Fibroblast of upper back skin (primary cell): Measurements from ENCODE around the gene STUB1.

ENCODE experiments used
- DNase-seq: peaks from one replicate; pipeline ENCODE4 v3.0.0-alpha.2; 2013

STUB1 gene

DNA sequence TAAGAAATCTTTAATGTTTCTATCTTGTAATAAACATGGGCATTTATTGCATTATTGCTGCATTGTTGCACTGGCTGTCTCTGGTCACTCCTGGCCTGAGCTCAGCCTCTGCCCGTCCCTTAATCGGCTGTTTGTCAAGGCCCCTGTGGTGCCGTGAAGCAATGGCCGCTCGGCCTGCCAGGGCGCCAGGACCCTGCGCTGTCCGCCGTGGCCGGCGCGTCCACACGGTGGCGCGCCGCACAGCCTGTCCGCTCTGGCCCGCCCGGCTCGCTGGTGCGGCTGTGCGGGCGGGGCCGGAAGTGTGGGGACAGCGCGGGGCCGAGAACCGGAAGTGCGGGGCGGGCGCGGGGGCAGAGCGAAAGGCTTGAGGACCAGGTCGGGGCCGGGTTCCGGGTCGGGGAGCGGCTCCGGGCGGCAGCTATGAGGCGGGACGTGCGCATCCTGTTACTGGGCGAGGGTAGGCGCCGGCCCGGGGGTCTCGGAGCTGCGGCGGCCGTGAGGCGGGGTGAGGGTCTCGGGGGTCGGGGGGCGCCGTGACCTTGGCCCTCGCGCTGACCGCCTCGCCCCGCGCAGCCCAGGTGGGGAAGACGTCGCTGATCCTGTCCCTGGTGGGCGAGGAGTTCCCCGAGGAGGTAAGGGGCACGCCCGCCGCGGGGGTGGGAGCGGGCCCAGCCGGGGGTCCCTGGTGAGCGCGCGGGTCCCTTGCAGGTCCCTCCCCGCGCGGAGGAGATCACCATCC lies 12.3 kb upstream of the STUB1 start, which contains the start of gene RHOT2:
TSS of gene RHOT2 (plus strand) at position 353 of the 739 bp plus-strand sequence. CDS start at position 421, 68 bp downstream.
- DNase-seq: peak; percentile 88

DNA sequence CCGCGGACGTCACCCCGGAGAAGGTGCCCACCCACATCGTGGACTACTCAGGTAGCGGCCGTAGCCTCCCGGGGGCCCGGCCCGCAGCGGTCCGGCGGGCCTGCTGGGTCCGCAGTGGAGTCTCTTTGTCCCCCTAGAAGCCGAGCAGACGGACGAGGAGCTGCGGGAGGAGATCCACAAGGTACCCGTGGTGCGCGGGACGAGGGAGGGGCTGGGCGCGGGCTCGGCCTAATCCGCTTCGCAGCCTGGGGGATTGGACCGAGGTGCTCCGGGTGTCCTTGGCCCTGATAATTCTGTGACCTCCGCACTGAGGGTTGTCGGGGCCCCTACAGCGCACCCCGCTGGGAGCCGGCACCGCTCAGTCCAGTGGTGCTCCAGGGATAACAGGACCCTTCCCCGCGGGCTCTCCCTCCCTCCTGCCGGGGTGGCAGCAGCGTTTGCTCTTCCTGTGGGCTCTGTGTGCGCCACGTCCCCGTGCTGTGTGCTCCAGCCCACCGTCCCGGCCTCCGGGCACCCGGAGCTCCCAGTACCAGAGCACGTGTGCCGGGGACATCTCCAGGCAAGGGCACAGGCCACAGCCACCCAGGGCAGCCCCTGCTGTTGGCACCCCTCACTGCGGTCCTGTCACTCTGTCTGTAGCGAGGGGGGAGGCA lies 11.6 kb upstream of the STUB1 start:
- no peak for DNase-seq

DNA sequence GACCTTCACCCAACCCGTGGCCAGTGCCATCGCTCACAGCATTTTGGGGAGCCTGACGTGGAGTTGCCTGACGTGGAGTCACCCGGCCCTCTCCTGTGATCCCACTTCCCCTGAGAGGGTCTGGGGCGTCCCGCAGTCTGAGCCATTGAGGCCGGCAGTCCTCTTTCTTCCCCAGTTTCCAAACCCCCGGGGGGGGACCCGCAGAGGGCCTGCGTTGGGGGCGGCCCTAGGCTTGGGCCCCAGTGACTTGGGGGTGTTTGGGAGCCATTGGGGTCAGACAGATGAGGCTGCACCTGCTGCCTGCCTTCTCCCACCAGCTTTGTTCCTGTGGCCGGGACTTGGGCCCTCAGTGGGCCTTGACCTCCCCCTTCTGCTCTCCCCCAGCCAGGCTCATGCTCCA lies 10.5 kb upstream of the STUB1 start:
- no peak for DNase-seq

DNA sequence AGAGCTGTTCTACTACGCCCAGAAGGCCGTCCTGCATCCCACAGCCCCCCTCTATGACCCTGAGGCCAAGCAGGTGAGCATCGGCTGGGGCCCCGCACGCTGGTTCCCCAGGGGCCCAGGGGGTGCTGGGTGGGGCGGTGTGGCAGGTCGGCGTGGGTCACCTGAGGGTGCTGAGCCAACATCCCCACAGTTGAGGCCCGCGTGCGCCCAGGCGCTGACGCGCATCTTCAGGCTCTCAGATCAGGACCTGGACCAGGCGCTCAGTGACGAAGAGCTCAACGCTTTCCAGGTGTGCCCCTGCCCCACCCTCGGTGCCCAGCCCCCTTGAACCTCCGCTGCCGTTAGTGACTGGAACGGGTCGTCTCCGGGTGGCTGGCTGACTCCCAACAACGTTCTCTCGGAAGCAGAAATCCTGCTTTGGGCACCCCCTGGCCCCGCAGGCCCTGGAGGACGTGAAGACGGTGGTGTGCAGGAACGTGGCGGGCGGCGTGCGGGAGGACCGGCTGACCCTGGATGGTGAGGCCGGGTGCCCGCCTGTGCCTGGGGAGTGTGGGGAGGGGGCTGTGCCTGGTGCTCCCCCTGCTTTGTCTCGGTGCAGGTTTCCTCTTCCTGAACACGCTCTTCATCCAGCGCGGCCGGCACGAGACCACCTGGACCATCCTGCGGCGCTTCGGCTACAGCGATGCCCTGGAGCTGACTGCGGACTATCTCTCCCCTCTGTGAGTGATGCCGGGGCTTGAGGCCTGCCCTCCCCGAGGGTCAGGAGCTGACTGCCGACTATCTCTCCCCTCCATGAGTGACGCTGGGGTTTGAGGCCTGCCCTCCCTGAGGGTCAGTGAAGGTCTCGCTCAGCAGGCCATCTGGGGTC lies 9.5 kb upstream of the STUB1 start:
- DNase-seq: no peak

DNA sequence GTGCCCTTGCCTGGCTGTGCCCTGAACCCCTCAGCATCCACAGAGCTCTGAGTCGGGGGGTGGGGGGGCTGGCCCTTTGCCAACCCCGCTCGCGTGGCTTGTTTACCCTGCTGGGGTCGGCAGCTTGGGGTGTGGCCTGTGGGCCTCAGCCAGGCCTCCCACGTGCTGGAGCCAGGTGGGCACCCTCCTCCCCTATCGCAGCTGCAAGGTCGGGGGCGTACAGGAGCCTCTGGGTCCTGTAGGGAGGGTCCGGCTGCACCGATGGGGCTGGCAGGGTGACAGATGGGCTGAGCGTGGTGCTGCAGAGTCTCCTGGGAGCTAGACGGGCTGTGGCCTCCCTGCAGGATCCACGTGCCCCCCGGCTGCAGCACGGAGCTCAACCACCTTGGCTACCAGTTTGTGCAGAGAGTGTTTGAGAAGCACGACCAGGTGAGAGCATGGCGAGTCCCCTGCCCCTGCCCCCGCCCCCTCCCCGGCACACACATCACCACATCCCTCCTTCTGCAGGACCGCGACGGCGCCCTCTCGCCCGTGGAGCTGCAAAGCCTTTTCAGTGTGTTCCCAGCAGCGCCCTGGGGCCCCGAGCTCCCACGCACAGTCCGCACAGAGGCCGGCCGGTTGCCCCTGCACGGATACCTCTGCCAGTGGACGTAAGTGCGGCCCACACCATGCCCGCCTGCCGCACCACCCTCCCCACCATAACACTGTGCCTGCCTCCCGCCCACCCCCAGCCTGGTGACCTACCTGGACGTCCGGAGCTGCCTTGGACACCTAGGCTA lies 8.7 kb upstream of the STUB1 start:
- DNase-seq: no peak

DNA sequence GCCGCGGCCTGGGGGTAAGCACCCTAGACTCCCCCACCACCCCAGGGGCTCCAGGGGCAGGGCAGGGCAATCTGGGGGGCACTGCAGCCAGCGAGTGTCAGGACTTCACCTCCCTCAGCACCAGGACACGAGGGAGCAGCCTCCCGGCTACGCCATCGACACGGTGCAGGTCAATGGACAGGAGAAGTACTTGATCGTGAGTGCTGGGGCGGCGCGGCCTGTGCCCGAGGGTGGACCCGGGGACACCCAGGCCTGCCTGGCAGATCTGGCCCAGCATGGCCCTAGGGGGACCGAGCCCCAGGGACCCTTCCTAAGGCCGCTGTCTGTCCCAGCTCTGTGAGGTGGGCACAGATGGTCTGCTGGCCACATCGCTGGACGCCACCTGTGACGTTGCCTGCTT lies 7.8 kb upstream of the STUB1 start:
- DNase-seq: no peak

DNA sequence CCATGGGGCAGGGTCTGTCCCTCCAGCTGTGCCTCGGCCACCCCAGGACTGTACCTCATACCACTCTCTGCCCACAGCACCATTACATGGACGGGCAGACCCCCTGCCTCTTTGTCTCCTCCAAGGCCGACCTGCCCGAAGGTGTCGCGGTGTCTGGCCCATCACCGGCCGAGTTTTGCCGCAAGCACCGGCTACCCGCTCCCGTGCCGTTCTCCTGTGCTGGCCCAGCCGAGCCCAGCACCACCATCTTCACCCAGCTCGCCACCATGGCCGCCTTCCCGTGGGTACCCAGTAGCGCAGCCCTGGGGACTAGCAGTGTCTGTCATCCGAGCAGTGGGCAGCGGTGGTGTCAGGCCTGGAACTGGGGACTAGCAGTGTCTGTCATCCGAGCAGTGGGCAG lies 7.4 kb upstream of the STUB1 start:
- DNase-seq: no peak

DNA sequence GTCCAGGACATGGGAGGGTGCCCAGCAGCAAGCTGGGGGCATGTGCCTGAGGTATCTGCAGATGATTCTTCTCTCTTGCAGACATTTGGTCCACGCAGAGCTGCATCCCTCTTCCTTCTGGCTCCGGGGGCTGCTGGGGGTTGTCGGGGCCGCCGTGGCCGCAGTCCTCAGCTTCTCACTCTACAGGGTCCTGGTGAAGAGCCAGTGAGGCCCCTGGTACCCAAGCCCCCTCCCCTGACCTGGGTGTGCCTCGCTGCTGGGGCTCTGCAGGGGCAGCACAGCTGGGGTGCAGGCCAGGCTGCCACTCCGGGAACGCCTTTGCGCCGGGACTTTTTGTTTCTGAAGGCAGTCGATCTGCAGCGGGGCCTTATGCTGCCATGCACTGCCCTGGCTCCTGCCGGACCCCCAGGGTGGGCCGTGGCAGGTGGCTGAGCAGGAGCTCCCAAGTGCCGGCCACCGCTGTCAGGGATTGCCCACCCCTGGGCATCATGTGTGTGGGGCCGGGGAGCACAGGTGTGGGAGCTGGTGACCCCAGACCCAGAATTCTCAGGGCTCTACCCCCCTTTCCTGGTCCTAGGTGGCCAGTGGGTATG lies 6.7 kb upstream of the STUB1 start:
- DNase-seq: no peak

DNA sequence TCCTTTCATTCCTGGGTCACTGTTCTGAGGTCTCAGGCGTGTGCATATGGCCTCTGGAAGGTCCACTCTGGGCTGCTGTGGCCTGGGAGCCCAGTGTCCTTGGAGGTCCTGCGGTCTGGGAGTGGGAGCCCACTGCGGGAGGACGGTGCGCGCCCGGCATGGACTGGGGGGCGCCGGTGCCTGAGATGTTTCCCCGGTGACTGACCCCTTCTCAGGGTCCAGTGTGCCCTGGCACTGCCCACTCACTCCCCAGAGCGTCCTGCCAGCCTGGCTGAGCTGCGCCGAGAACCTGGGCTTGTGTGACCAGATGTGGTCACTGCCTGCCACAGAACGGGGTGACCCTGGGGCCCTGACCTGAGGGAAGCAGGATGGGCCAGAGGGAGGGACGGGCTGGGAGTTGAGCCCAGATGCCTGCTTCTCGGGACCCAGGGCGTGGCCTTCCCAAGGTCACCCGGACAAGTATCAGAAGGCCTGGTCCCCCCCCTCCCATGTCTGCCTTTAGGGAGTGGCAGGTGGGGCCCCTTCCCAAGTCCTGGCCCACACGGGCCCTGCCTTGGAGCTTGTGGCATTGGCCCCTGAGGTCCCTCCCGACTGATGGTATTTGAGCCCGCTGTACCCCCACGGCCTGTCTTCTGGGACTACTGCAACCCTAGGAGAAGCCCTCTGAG lies 5.9 kb upstream of the STUB1 start:
- no peak for DNase-seq

DNA sequence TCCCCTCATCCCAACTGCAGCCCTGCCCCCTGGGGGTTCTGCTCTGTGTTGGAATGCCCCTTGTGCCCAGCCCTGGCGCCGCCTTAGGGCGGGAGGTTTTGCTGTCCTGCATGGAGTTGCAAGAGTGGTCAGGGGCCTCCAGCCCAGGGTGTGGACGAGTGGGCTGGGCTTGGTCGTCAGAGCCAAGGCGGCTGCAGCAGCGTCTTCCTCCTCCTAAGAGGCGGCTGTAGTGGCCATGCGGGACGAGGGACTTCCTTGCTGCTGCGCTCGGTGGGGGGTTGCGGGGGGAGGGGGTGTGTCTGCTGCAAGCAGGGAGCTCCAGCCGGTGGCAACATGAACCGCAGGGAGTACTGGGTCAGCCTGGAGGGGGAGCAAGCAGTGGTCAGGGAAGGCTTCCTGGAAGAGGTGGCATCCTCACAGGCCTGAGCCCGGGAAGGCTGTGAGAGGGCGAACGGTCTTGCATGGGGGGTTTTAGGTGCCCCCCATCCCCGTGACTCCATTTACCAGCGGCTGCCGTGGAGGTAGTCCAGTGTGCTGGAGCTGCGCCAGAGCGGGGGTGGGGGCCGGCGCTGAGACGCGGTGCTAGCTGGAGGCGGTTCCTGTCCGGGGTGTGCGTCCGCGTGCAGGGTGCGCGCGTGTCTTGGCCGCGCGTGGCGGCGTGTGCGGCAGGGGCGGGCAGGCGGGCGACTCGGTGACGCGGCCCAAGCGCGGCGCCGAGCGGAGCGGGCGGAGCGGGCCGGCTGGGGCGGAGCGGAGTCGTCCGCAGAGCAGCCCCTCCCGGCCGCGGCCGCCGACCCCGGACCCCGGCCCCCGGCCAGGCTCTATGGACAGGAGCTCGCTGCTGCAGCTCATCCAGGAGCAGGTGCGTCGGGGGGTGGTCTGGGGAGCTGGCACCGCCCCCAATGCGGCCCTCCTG lies 5.0 kb upstream of the STUB1 start, which contains the start of gene RHBDL1:
TSS of gene RHBDL1 (plus strand) at position 704 of the 916 bp plus-strand sequence. CDS start at position 824, 120 bp downstream.
- DNase-seq: peak; percentile 43

DNA sequence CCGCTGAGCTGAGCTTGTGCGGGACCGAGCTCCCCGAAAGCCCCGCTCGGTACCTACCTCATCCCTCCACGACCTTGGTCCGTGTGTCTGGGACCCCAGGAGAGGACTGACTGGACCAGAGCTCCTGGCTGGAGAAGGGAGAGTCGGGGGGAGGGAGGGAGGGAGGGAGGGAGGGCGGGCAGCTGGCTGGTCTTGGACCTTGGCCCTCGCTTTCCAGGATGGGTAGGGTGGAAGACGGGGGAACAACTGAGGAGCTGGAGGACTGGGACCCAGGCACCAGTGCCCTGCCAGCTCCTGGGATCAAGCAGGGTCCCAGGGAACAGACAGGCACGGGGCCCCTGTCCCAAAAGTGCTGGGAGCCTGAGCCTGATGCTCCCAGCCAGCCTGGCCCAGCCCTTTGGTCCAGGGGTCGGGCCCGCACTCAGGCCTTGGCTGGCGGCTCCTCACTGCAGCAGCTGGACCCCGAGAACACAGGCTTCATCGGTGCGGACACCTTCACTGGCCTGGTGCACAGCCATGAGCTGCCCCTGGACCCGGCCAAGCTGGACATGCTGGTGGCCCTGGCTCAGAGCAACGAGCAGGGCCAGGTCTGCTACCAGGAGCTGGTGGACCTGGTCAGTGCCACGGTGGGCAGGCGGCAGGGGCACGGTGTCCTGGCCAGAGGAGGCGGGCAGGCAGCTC lies 4.2 kb upstream of the STUB1 start:
- DNase-seq: no peak

DNA sequence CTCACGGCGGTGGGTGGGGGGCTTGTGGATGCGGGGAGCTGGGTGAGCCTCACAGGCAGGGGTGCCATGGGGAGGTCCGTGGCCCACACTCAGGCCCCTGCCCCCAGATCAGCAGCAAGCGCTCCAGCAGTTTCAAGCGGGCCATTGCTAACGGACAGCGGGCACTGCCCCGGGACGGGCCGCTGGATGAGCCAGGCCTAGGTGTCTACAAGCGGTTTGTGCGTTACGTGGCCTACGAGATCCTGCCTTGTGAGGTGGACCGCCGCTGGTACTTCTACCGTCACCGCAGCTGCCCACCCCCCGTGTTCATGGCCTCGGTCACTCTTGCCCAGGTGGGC lies 3.7 kb upstream of the STUB1 start:
- no peak for DNase-seq

DNA sequence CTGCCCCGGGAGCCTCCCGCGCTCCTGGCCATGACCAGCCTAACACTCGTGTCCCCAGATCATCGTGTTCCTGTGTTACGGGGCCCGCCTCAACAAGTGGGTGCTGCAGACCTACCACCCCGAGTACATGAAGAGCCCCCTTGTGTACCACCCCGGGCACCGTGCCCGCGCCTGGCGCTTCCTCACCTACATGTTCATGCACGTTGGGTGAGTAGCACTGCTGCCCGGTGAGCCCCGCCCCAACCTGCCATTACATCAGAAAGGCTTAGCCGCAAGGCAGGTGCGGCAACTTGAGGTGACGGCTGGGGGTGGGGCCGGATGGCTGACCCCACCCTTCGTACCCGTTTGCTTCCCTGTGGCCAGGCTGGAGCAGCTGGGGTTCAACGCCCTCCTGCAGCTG lies 3.3 kb upstream of the STUB1 start:
- DNase-seq: no peak

DNA sequence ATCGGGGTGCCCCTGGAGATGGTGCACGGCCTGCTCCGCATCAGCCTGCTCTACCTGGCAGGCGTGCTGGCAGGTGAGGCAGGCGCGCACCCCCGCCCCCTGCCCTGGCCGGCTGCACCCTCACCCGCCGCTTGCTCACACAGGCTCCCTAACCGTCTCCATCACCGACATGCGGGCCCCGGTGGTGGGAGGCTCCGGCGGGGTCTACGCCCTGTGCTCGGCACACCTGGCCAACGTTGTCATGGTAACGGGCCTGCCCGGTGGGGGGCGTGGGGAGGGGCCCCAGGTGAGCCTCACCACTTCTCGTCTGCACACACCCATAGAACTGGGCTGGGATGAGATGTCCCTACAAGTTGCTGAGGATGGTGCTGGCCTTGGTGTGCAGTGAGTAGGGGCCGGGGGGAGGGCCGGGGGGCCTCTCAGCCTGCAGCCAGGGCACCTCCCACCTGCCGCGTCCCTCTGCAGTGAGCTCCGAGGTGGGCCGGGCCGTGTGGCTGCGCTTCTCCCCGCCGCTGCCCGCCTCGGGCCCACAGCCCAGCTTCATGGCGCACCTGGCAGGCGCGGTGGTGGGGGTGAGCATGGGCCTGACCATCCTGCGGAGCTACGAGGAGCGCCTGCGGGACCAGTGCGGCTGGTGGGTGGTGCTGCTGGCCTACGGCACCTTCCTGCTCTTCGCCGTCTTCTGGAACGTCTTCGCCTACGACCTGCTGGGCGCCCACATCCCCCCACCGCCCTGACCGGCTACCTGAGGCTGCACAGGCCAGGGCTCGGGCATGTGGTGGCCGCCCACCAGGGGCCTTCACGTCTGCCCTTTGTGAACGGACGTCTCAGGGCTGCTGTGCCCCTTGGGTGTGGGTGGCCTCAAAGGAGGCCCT lies 2.7 kb upstream of the STUB1 start:
- no peak for DNase-seq

DNA sequence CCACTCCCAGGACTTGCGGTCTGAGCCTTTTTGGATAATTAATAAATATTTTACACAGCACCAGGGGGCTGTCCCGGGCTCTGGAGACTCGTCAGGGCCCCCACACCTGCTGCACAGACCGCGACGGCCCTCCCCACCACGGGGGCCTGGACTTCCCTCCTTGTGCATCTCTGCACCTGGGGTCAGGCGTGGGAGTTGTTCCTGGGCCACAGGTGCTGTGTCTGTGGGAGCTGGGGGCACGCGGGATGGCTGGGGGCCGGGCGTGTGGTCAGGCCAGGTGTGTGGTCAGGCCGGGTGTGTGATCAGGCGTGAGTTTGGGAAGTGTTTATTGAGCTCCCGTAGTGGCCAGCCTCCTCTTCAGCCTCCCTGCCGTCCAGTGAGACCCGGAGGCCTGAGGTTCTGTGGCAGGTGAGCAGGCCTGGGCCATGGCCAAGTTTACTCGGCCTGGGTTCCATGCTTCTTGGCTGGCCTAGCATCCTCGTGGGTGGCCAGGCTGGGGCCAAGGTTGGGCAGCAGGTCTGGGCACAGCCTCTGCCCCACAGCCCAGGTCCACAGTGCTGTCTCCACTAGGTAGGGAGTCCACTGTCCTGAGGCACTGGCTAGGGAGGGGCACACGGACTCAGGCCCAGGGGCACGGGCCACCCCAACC lies 1.9 kb upstream of the STUB1 start:
- DNase-seq: no peak

DNA sequence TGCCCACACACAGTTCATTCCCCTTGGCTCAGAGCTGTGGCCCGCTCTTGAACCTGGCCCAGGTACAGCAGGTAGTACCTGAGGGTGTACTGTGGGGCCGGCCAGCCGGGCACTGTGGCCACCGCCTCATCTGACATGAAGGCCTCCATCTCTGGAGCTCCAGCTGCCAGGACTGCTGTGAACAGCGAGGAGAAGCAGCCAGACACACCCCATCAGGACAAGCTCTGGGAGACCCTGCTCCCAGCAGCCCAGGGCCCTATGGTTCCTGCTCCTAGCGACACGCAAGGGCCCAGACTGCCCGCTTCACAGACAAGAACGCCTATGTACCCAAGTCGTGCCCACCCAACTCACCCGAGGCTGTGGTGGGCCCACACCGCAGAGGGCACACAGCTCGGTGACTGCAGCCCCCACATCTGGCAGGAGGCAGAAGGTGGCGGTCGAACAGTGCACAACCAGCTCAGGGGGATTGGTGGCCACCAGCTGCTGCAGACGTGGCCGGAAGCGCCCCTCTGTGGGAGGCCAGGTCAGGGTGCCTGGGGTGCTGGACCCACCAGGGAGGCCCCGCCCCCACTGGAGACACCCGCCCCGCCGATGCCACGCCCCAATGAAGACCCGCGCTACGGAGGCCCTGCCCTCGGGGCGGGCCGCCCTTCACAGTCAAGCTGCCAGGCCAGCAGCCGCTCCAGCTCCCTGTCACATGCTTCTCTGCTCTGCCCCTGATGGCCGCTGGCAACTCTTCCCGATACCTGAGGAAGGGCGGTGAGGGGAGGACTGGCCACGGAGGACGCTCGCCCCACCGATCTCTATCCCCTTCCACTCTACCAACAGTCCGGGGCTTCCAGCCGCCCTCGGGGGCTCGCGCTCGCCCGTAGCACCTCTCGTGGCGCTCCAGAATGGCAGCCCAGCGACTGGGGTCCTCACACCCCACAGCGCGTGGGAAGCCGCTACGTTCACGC lies 1.1 kb upstream of the STUB1 start:
- peak; percentile 61 for DNase-seq

DNA sequence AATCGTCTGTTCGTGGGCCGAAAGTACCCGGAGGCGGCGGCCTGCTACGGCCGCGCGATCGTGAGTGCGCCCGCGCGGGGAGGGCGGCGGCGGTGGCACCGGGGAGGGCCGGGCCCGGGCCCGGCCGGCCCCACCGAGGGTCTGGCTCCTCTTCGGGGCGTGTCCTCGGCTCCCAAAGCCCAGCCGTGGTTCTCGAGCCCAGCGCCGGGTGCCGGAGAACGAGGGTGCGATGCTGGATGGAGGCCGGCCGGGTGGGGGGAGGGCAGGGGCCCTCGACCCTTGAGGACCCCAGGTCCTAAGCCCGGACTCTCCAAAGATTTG lies 375 bp downstream of the STUB1 start:
- no peak for DNase-seq
